NCI-H2107 treated with DMSO at 0.1 percent for 48 hours (cell line): Measurements from ENCODE around the gene TAMALIN.

Source experiments
- DNase-seq: peaks from one replicate; lab custom pipeline; 2025; ENCODE audit not compliant: unreplicated experiment; lab: John Stamatoyannopoulos, UW

Gene TAMALIN

GRCh38 chr12:52013626-52014310, 7.0 kb downstream of the TAMALIN start:
- no peak for DNase-seq

- no peak for DNase-seq
Measured at GRCh38 chr12:52014567-52015530, 8.1 kb downstream of the TAMALIN start.

GRCh38 chr12:52015532-52016041, 8.8 kb downstream of the TAMALIN start:
- DNase-seq, result no peak

GRCh38 chr12:52018433-52019112, 11.8 kb downstream of the TAMALIN start:
- DNase-seq, result peak; percentile 49

GRCh38 chr12:52019113-52019770, 12.5 kb downstream of the TAMALIN start:
- DNase-seq, result no peak

- peak; percentile 57 for DNase-seq
Measured at GRCh38 chr12:52020539-52021336, 14.0 kb downstream of the TAMALIN start.

- DNase-seq, result no peak
Measured at GRCh38 chr12:52022841-52023181, 16.1 kb downstream of the TAMALIN start.

- DNase-seq, result peak; percentile 36
Measured at GRCh38 chr12:52023182-52023975, 16.6 kb downstream of the TAMALIN start.

- DNase-seq, result no peak
Measured at GRCh38 chr12:52023976-52024688, 17.4 kb downstream of the TAMALIN start.

GRCh38 chr12:52024845-52025230, 18.1 kb downstream of the TAMALIN start:
- DNase-seq, result no peak

GRCh38 chr12:52026263-52026662, 19.5 kb downstream of the TAMALIN start:
- no peak for DNase-seq

GRCh38 chr12:52027085-52027843, 20.5 kb downstream of the TAMALIN start:
- no peak for DNase-seq

- peak; percentile 98 for DNase-seq
Measured at GRCh38 chr12:52029685-52030084, 22.9 kb downstream of the TAMALIN start.

GRCh38 chr12:52032446-52032803, 25.7 kb downstream of the TAMALIN start:
- peak; percentile 40 for DNase-seq

- peak; percentile 92 for DNase-seq
Measured at GRCh38 chr12:52032804-52033445, 26.2 kb downstream of the TAMALIN start.

- DNase-seq, result no peak
Measured at GRCh38 chr12:52033446-52034140, 26.8 kb downstream of the TAMALIN start.

GRCh38 chr12:52035190-52035589, 28.4 kb downstream of the TAMALIN start:
- DNase-seq, result no peak
